GM20000 (cell line): ENCODE data around the gene NKTR.

Source experiments
- DNase-seq: peaks from one replicate; pipeline ENCODE4 v3.0.0; 2012; ENCODE audit warnings: low spot score
- CTCF ChIP-seq: IDR thresholded peaks from 2 replicates; pipeline ENCODE4 v1.5.1; 2012; ENCODE audit warnings: mild to moderate bottlenecking, control low read depth; ENCODE audit errors: extremely low read depth, missing control alignments

Gene NKTR

GRCh38 chr3:42600958-42601675 is 631 bp downstream of the NKTR start:
- no peak for DNase-seq
- TF ChIP-seq CTCF = no peak

- no peak for DNase-seq
- peak; percentile 5 for TF ChIP-seq CTCF
Measured at GRCh38 chr3:42601896-42602581, 1.6 kb downstream of the NKTR start.

GRCh38 chr3:42602961-42603360 is 2.5 kb downstream of the NKTR start:
- no peak for DNase-seq
- no peak for TF ChIP-seq CTCF

- TF ChIP-seq CTCF = no peak
- no peak for DNase-seq
Measured at GRCh38 chr3:42605546-42606173, 5.2 kb downstream of the NKTR start.

- TF ChIP-seq CTCF = no peak
- no peak for DNase-seq
Measured at GRCh38 chr3:42608581-42608980, 8.1 kb downstream of the NKTR start.

GRCh38 chr3:42610976-42611375 is 10.5 kb downstream of the NKTR start:
- no peak for TF ChIP-seq CTCF
- no peak for DNase-seq

- TF ChIP-seq CTCF = no peak
- DNase-seq = no peak
Measured at GRCh38 chr3:42612217-42612616, 11.7 kb downstream of the NKTR start.
